DMS53 treated with DMSO at 0.1 percent for 48 hours (cell line): ENCODE data around the gene FOCAD.

Experiments
- DNase-seq: peaks from one replicate; lab custom pipeline; 2025; ENCODE audit not compliant: unreplicated experiment; lab: John Stamatoyannopoulos, UW

Gene FOCAD

DNA sequence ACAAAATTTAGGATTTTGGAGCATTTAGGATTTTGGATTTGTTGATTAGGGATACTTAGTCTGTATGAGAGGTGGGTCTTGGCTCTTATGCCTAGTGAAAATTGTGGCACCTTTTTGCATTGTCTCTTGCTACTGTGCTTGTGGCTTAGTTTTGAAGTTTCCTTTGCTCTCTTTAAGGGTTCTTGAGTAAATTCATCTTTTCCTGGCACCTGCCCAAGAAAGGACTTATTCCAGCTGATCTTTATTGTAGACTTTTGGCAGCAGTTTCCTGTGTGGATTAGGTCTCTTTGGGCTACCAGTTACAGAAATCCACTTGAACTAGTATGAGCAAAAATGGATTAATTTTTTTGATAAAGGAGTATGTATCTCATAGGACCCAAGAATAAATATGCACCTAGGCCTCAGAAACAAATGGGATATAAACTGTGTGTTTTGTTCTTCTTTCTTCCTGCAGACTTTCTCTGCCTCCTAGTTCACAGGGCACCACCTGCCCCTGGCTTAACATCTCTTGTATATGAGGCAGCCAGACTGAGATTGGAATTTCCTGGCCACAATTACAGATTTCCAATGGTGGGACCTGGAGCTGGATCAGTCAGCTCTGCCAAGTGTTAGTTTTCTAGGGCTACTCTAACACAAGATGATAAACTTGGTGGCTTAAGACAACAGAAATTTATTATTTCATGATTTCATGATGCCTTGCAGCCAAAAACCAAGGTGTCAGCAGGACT is 44.6 kb downstream of the FOCAD start:
- no peak for DNase-seq

DNA sequence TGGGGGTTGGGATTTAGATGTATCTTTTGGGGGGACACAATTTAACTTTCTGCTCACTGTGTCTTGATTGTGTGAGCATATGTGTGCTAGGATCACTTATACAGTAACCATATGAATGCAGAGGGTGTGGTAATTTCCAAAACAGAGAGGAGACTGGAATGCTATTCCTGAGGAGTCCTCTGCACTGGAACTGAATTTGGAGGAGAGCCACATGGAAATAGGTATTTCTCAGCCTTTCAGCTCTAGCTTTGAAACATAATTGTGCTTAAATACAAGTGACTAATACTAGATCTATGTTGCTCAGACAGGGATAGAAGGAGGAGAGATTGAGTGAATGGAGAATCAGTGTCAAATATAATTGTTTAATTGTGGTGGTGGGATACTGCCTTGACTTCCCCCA is 45.5 kb downstream of the FOCAD start:
- DNase-seq: no peak

DNA sequence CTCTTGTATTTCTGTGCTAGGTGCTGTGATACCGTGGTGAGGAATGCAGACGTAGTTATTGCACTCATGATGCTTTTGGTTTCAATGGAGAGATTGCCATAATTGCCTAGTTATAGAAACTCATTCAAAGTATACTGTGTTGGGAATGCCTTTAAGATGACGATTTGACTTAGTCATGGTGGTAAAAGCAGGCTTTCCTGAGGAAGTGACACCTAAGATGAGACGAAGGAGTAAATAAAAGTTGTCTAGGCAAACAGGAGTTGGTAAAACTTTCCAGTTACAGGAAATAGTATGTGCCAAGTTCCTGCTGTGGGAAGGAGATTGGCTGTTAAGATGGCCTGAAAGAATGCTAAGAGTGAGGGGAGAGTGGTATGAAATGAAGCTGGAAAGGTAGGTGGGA is 48.1 kb downstream of the FOCAD start:
- no peak for DNase-seq

DNA sequence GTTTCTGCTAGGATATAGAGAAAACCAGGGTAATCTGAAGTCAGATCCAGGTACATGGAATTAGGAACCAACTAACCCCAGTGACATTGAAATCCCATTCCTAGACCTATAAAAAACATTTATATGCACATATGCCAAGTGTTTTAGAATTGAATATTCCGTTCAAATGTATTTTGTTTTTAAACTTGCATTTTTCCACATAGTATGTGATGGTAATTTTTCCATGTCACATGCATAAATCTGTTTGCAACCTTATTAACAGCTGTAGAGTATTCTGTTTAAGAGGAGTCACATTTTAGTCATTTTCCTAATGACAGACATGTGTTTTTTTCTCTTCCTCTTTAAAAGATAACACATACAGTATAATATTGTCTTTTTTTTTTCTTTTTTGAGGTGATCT is 50.2 kb downstream of the FOCAD start:
- DNase-seq: no peak

DNA sequence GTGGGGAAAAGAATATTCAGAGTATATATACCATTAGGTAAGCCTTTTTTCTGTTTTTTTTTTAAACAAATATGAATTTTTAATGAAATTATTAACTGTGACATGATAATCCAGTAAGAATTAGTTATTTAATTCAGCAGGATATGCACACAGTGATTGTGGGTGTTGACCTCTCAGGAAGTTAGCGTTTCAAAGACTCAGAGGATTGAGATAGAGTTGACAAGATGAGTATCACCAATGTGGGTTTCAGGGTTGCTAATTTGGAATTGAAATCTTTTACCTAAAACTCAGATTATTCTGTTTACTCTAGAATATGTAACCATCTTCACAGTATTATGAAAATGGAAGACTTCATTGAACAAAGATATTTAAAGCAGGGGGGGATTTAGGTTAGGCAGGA is 56.2 kb downstream of the FOCAD start:
- DNase-seq: no peak

DNA sequence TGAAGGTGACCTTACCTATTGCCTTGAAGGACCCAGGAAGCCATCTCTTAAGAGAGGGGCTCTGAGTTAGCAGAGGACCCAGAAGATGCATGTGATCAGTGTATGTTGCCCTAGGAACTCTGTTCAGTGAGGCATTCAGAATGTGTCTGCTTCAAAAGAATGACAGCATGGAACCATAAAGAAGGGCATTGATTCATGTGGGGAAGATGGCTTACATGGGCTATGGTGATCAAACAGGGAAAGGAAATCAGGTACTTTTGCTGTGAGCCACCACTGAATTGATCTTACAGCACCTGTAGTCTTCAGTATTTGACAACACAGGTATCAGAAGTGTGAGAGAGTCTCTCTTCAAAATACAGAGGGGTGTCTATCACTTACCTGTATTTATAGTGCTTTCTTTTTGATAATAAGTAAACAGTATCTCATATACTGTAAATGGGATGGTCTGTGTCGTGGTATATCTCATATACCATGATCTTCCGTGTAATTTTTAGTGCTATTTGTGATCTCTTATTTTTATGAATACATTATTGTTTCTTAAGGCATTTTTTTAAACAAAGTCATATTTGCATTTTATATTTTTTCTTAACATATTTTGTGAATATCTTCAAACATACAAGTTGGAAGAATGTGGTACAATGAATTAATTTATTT is 57.0 kb downstream of the FOCAD start:
- DNase-seq: no peak

DNA sequence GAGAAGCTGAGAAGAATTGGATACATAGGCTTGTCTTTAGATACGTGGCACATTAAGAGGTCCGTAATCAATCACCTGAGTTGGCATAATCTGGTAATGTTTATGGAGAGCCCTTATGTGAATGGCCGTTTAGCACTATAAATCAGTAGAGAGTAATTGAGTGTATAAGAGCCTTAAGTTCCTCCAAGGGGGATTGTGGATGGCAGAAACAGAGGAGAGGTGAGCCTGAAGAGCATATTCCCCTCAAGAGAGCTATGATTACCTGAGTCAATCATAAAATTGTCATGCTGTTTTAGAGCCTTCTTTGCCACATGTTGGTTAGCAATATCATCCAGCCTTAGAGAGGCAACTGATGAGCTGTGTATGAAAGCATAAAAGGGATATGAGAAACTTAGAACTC is 58.8 kb downstream of the FOCAD start:
- no peak for DNase-seq

DNA sequence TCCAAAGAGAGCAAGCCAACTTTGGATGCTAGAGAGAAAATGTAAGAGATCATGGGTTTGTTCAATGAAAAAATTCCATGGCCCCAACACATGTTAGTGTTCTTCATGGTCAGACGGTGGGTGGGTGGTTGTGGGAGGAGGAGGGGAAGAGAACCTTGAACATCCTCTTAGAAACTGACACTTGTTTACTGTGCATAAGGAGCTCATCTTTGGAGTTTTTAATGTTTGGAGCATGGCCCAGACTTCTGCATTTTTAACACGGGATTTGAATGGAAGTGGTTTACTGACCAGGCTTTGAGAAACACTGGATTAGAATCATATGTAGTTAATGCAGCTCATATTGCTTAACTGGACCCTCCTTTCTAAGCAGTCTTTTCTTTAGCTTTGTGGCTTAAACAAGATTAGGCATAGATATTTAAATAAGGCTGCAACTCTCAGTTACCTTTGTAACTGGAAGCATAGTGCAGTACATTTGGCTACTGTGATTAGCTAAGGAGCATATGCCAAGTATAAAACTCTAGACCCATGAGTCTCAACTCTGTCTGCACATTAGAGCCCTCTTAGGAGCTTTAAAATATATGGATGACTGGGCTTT is 60.1 kb downstream of the FOCAD start:
- DNase-seq: no peak

DNA sequence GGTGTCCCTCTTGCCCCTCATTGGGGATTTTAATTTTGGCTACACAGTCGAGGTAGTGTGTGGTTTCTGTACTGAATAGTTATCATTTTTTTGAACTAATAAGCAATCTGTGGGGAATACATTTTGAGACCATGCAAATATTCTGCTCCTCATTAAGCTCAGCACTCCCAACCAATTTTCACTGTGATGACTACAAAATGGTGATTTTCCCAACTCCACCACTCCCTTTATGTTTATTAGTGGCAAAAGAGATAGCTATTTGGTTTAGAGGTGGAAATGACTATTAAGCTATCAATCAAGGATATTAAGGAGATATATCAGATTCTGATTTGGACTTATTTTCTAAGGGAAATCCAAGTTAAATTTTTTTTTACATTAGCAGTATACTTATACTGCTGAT is 62.9 kb downstream of the FOCAD start:
- no peak for DNase-seq

DNA sequence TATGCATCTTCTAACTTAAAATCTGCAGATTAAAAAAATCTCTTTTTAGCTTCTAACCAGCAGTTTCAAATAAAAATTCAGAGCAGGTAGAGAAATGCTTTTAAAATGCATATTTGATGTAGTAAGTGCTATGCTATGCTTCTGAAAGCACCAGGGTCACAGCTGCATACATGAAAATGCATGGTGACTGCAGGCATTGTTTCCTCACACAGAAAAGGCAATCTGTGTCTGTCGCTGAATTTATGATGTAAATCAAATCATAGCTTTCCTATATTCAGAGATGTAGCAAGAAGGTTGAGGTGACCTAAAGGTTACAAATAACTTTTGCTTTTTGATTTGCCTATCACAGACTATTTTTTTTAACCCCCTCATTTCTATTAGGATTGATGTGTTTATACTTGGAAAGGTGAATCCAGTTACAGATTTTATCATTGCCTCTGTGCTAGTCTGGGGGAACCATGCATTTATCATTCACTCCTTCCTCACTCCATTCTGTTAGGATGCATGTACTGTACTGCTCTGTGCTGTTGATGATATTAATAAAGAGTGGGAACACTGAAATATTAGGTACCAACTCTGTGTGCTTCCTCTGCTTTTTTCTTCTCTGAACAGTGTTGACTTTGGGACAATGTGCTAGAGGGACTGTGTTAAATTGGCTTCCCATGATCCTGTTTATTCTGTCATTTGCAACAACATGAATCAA is 65.6 kb downstream of the FOCAD start:
- no peak for DNase-seq

DNA sequence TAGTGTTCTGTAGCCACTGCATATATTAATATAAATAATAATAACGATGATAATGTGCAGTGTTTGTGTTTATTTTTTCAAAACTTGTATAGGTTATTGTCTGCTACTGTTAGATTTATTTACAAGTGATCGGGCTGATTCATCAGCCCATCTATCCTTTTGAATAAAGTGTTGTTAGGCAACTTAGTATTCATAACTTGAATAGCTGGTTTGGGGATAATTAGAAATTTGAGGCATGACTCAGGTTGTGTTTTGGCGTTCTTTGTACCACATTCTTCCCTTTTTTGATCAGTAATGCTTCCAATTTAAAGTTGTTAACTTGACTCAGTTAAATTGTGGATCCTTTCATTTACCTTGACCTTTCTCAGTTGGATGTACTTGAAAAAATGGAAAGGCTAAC is 69.7 kb downstream of the FOCAD start:
- no peak for DNase-seq

DNA sequence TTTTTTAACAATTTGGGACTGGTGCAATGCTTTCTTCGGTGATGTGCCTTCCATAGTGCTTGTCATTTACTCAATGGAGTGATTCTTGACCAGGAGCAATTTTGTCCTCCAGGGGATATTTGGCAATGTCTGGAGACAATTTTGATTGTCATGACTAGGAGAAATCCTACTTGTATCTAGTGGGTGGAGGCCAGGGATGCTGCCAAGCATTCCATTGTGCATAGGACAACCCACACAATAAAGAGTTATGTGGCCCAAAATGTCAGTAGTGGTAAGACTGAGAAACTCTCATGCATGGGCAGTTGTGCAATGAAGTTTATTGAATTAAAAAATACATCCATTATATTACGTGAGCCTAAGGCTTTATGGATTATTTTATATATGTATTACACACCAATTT is 70.5 kb downstream of the FOCAD start:
- no peak for DNase-seq

DNA sequence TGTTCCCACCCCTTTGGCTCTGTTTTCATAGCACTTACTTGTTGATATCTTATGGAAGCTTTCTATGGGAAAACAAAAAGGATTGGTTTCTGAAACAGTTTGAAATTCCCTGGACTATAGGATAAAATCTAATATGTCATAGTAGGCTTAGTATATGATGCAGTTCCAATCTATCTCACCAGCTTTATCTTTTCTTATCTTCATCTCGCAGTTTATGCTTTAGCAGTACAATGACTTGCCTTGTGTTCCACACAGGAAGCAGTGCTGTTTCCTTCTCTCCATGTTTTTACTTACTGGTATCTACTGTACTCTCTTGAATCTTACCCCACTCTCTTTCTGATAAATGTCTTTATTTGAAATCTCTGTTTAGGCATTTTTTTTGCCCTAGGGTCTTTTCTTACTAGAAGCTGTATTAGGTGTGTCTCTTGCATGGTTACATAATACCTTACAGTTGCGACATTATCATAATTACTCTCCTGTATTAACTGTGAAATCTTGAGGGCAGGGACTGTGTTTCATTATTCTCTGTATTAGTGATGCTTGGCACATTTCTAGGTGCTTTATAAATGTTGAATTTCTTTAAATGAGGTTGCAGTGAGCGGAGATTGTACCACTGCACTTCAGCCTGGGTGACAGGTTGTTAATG is 76.3 kb downstream of the FOCAD start:
- no peak for DNase-seq

DNA sequence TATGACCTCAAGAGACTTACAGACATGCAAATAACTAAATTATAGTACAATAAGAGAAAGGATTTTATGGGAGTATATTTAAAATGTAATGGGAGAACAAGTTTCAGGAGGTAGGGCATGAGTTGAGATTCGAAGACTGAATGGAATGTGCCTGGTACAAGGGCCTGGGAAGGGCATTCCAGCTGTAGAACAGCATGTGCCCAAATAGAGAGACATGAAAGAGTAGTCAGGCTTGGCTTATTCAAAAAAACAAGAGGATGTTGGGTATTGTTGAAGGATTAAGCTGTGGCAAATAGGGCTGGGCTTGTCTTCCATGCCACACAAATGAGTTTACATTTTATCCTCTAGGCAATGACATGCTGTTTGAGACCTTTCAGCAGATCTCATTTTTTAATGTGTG is 86.9 kb downstream of the FOCAD start:
- DNase-seq: no peak

DNA sequence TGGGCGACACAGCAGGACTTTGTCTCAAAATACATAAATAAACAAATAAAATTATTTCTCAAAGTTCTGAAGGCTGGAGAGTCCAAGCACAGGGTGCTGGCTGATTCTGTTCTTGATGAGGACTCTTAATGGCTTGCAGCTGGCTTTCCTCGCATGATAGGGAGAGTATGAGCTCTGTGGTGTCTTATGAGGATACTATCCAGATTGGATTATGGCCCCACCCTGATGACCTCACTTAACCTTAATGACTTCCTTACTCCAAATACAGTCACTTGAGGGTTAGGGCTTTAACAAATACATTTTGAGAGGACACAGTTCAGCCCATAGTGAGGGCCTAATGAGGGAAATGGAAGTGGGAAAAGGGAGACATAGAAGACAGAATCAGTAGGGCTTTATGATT is 87.7 kb downstream of the FOCAD start:
- DNase-seq: no peak

DNA sequence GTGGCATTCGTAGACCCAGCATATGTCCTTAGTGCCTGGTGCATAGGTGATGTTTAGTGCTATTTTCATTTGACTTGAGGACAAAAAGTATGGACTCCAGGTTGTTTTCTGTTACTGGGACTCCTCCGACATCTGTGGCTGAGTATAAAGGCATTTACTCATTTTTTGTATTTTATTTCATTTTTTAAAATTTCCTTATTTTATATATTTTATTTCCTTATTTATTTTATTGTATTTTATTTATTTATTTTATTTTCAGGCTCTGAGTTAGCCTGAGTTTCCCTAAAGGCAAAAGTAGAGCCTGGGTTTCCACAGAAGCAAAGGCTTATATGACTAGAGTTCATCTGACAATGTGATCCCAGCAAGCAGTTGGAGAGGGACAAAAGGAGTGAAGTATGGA is 91.6 kb downstream of the FOCAD start:
- DNase-seq: no peak

DNA sequence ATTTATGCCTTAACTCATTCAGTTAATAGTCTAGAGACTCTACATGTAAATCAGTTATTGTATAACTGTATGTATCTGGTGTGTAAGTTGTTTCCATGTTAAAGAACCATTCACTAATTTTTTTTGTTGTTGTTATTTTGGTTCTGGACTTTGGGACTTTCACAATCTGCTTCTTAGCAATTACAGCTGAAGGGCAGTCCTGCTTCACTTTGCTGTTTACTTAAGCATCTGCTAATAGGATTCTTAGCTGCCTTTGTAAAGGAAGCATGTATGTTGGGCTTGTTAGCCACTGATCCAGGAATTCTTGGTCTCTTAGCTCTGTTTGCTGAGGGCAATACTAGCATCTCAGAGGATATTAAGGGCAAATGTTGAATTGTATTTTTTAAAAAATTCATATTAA is 97.0 kb downstream of the FOCAD start:
- no peak for DNase-seq

DNA sequence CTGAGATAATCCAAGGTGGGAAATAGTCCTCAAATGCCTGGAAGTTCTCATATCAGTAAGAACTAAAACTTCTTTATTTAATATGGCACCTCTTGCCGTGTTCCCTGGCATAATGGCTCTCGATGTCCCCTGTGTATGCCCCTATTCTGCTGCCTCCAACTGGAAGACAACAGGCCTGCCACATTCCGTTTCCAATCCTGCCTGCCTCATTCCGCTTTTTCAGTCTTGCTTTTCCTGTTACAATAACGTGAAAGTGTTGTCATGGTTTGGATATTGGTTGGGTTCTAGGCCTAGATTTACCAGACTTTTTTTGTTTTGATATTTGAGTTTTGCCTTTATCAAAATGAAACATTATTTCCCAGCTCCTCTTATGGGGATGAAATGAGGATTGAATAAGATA is 98.2 kb downstream of the FOCAD start:
- DNase-seq: no peak

DNA sequence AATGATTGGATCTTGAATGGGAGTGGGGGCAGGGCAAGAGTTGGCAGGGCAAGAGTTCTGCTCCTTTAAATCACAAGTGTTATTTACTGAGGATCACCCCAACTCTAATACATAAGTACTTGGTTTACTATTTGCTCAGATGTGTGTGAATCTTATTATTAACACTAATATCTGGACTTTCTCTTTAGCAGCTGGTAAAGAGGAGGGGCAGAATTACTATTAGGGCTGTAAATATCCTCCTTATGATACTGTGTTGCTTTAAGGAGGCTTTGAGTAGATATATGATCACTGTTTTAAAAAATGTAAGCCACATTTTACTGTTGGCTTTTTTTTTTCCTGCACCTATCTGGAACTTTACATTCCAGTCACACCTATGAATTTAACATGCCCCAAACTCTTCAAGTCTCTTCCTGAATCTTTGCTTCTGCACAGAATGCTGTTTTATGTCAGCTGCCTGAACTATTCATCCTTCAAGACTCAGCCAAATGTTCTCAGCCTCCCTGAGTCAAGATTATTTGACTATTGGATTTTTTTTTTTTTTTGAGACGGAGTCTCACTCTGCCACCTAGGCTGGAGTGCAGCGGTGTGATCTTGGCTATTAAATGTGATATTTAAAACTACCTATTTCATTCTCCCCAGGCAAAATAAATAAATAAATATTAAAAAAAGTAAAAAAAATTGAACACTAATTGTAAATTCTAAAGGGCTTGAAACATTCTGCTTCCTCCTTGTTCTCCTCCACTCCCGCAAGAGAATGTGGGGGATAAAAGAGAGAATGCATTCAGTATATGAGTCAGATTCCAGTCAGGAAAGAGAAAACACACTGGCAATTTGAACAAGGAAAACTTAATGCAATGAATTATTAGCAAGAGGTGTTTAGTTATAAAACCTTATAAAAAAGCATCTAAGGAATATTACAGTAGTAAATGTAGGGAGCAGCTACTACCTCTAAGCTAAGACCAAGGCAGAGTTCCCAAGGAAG is 99.3 kb downstream of the FOCAD start:
- DNase-seq: no peak

DNA sequence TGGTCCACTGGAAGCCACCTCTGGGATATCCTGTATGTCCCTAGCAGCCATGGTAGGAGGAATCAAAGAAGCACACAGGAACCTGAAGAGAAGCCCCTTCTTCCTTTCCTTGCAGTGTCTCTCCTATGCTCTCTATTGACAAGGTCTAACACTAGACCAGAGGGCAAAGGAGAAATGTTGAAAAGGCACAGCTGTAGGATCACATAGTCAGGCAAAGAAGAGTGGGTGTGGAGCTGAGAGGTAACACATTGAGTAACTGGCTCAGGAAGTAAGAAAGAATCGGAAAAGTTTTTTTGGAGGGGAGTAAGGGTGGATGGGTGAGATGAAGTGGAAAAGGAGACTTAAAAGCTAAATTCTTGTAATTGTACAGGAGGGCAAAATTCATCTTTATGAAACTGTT is 100.1 kb downstream of the FOCAD start:
- DNase-seq: no peak
